SK-MEL-5 (cell line): ENCODE data around the gene SLC5A11. TPM values are rescaled to one million over a fixed set of nuclear protein-coding genes. Genes with fewer than 3 reads are reported as not detected.
"Not testable (repeated sequence)": the region's sequence is repeated elsewhere in the genome, so short reads cannot be mapped to it uniquely, and the experiment has no call there.

ENCODE experiments used
- DNase-seq: peaks from one replicate; pipeline ENCODE4 v3.0.0-alpha.2; 2016; ENCODE audit warnings: low read depth, low spot score
- in situ Hi-C: cut with HindIII; loops from 2 replicates; pipeline ENCODE4 v1.10.0; 2016; ENCODE audit warnings: low sequenced_read_pairs, high pct_unique_total_duplicates, low pct_unique_long_range_greater_than_20kb
- total RNA-seq: library from RNA; depleted of rRNA; stranded (reverse); fragments of >200 nt; shearing (Covaris generic); gene quantifications from 2 replicates; pipeline ENCODE4 v1.2.3, GENCODE V29; 2014

The SLC5A11 gene
- total RNA-seq, 1 experiment from 2014 or later, result not detected

GRCh38 chr16:24829153-24829552 lies 16.6 kb upstream of the SLC5A11 start:
- in situ Hi-C loops, result no loop called here
- no peak for DNase-seq

GRCh38 chr16:24833352-24833751 lies 12.4 kb upstream of the SLC5A11 start:
- no peak for DNase-seq
- in situ Hi-C loops, result no loop called here

- in situ Hi-C loops, result no loop called here
- peak; percentile 63 for DNase-seq
Measured at GRCh38 chr16:24834459-24835335, 11.1 kb upstream of the SLC5A11 start.

DNA sequence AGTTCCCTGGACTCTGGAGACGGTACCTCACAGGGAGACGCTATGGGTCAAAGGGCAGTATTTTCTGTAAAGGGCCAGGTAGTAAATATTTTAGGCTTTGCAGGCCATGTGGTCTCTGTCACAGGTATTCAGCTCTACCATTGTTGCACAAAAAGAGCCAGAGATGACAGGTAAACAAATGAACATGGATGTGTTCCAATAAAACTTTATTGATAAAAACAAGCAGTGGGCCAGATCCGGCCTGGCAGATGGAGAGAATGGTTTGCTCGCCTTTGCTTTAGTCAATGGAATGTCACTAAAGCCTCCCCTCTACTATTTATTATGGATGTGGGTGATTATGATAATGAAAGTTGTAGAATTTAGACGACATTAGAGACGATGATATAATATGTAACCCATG lies 8.9 kb upstream of the SLC5A11 start:
- DNase-seq, result no peak
- in situ Hi-C loops, result no loop called here

DNA sequence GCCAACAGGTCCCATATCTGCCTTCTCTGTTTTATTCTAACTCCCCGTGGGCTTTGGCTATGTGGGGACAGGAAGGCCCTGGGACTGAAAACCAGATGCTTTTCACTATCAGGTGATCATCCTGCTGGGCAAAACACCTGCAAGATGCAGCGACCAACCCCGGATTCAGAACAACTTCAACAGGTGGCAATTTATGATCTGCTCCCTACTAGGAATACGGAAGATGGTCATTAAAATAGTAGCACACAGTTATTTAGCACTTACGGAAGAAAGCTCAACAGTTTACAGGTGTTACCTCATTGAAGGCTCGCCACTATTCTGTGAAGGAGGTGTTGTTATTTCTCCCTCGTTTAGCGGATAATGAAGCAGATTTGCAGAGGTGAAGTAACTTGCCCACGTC lies 7.8 kb upstream of the SLC5A11 start:
- in situ Hi-C loops, result no loop called here
- no peak for DNase-seq

DNA sequence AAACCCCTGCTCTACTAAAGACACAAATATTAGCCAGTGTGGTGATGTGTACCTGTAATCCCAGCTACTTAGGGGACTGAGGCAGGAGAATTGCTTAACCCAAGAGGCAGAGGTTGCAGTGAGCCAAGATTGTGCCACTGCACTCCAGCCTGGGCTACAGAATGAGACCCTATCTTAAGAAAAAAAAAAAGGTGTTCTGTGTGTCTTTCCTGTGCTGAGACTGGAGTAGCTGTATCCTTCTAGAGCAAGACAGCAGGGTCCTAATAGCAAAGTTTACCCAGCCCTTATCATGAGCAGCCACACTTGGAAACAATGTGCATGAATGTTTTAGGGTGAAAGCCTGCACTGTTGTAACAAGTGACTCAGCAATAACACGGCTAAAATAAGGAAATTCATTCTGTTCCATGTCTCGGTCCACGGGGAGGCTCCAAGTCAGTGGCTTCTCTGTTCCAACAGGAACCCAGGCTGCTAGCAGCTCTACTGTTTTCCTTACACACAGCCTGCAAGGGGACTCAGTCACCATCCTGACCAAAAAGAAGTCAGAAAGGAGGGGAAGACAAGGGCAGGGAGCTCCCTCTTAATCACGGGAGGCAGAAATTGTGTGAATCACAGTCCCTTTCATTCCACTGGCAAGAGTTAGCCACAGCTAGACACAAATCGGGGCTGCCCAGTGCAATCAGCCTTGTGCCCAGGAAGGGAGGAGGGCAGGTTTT lies 7.1 kb upstream of the SLC5A11 start:
- in situ Hi-C loops, result no loop called here

GRCh38 chr16:24839347-24839972 lies 6.3 kb upstream of the SLC5A11 start:
- DNase-seq, result no peak
- in situ Hi-C loops, result no loop called here

More for the DNA sequence above, 7.1 kb upstream of the SLC5A11 start:
- DNase-seq, result peak; percentile 69

DNA sequence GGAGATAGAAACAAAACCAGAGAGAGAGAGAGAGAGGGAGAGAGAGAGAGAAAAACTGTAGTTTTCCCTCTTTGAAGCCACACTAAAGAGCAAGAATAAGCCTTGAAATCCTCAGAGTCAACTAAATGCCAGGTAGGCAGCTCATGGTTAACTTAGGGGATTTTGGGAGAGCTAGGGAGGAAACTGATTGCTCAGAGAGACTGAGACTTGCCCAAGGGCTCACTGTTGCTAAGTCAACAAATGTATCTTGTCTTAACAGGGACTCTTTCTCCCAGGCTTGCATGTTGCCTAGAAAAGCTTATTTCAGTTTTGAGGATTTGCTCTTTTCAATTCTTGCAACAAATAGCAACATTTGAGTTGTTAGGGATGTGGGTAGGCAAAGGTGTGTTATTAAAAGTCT lies 4.5 kb upstream of the SLC5A11 start:
- DNase-seq, result no peak
- in situ Hi-C loops, result no loop called here

GRCh38 chr16:24844101-24845030 lies 1.4 kb upstream of the SLC5A11 start:
- no peak for DNase-seq
- in situ Hi-C loops, result no loop called here

DNA sequence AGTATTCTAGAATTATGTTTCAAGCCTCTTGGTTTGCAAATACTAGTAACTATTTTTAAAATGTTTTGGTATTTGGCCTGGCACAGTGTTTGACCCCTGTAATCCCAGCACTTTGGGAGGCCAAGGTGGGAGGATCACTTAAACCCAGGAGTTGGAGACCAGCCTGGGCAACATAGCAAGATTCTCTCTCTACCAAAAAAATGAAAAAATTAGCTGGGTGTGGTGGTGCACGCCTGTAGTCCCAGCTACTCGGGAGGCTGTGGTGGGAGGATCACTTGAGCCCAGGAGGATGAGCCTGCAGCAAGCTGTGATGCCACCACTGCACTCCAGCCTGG lies 765 bp upstream of the SLC5A11 start:
- in situ Hi-C loops, DNase-seq: not testable (repeated sequence)

- no peak for DNase-seq
- in situ Hi-C loops, result no loop called here
Measured at GRCh38 chr16:24846548-24847357, 990 bp downstream of the SLC5A11 start.

DNA sequence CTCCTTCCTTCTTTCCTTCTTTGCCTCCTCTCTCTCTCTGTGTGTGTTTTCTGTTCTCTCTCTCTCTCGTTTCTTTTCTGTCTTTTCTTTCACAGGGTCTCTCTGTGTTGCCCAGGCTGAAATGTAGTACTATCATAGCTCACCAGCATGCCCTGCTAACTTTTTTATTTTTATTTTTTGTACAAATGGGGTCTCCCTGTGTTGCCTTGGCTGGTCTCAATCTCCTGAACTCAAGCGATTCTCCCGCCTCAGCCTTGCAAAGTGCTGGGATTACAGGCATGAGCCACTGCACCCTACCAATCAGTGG lies 1.5 kb downstream of the SLC5A11 start:
- in situ Hi-C loops, result no loop called here
- no peak for DNase-seq

DNA sequence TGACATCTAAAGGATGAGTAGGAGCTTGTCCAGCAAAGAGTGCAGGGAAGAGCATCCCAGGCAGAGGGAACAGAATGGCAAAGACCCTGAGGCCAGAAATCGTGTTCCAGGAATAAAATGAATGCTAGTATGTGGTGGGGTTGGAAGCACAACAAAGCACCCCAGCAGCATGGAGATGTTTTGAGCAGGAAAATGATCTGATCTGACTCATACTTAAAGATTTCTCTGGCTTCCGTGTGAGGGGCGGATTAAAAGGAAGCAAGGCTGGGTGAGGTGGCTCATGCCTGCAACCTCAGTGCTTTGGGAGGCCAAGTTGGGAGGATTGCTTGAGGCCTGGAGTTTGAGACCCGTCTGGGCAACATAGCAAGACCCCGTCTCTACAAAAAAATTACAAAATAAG lies 2.3 kb downstream of the SLC5A11 start:
- no peak for DNase-seq
- in situ Hi-C loops, result no loop called here

DNA sequence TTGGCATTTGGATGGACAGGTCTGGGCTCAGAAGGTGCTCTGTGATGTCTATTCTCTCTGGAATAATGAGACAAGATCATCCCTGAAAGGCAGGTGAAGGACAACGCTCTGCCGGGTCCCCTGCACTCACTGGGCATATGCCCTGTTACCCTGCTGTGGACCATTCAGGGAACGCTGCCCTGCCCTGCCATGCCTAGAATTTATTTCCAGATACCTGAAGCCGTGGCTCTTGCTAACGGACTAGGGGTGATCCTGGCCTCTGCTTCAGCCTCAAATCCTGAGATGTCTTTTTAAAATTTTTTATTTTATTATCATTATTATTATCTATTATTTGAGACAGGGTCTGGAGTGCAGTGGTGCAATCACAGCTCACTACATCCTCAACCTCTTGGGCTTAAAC lies 3.9 kb downstream of the SLC5A11 start:
- in situ Hi-C loops, result no loop called here
- DNase-seq, result no peak

- no peak for DNase-seq
- in situ Hi-C loops, result no loop called here
Measured at GRCh38 chr16:24850289-24850938, 4.7 kb downstream of the SLC5A11 start.

DNA sequence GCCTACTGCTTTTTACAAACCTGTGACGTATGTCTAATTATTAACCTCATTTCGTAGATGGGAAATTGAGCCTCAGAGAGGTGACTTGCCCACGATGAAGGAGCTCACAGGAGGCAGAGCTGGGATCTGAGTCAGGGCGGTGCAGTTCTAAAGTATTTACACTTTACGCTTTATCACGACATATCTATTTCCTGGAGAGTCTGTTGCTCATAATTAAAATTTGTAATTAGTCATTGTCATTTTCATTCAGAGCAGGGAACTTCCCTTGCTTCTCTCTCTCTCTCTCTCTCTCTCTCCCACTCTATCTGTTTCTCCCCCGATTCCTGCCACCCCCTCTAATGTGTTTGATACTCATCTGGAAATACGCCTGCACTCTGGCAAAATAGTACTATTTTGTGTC lies 5.9 kb downstream of the SLC5A11 start:
- in situ Hi-C loops, result no loop called here
- no peak for DNase-seq

GRCh38 chr16:24852281-24852721 lies 6.5 kb downstream of the SLC5A11 start:
- in situ Hi-C loops, result no loop called here
- DNase-seq, result peak; percentile 10
